ENCODE results near the gene VAV2.

Gene VAV2

DNA sequence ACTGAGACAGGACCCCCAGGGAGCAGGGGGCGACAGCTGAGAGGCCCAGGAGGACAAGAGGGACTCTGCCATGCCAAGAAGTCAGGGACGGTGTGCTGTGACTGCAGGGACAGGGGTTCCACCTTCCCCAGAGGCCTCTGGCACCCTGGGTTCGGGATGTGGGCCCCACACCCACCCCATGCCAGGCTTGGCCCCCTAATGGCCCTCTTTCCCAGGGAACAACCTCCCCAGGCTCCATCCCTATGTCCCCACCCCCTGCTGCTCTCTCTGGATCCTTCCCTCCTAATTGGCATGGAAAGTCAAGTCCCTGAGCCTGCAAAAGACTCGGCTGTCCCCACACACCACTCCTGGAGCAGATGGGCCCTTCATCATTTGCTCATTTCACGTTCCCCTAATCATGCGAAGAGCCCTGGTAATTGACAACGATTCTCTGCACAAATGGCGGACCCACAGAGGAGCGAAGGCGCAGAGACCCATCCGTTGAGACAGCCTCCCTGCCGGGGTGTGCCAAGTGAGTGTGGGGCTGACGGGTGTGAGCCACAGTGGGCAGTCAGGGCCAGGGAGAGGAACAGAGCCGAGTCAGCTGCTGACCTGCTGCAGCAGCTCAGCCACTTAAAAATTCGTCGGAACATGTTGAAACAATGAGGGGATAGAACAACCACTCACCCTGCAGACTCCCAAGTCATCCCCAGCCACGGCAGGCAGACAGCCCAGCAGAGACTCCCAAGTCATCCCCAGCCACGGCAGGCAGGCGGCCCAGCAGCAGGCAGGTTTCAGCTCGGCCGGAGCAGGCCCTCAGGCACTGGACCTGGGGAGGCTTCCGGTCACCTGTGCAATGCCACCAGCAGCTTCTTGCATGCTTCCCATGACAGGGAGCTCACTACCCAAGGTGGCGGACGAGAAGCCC lies 109.0 kb downstream of the VAV2 start:
- TF ChIP-seq, protein P1, sequence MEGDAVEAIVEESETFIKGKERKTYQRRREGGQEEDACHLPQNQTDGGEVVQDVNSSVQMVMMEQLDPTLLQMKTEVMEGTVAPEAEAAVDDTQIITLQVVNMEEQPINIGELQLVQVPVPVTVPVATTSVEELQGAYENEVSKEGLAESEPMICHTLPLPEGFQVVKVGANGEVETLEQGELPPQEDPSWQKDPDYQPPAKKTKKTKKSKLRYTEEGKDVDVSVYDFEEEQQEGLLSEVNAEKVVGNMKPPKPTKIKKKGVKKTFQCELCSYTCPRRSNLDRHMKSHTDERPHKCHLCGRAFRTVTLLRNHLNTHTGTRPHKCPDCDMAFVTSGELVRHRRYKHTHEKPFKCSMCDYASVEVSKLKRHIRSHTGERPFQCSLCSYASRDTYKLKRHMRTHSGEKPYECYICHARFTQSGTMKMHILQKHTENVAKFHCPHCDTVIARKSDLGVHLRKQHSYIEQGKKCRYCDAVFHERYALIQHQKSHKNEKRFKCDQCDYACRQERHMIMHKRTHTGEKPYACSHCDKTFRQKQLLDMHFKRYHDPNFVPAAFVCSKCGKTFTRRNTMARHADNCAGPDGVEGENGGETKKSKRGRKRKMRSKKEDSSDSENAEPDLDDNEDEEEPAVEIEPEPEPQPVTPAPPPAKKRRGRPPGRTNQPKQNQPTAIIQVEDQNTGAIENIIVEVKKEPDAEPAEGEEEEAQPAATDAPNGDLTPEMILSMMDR (IDR thresholded peaks at IDR 0.05; ENCODE audit: low read depth, low read length, missing control alignments) = no peak
- DNase-seq (ENCODE audit: extremely low read depth, low read depth) = no peak
- no peak overlapping the region for H3K4me3 ChIP-seq (replicated peaks; ENCODE audit: low read depth, low read length)

DNA sequence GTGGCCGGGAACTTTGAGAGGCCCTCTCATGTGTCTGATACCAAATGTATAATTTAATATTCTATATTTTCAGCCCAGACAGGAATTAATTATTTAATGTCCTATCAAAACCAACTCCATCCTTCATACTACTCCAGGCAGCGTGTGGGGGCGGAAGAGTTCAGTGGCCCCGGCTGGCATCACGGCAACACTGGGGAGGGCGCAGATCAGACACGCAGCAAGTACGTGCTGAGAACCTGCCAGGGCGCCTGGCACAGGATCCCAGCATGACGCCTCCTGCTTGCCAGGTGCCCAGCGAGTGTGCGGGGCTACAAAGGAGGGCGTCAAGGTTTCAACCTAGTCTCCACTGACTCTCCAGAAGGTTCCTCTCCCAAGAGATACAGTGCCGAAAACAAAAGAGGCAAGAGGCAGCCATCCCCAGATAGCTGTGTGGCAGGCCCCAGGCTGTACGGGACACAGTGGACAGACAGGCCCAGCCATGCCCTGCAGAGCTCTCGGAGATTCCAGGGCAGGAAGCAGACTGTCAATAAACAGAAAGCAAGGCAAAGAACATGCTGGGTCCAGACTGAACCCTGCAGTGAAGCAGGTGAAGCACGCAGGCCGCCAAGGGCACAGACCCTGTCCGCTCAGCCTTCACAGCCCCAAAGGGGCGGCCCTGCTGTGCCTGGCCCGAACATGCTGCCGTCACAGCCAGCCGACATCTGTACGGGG lies 110.3 kb downstream of the VAV2 start:
- TF ChIP-seq, protein P1 (IDR thresholded peaks at IDR 0.05; ENCODE audit: low read depth, low read length, missing control alignments) = no peak
- H3K4me3 ChIP-seq (replicated peaks; ENCODE audit: low read depth, low read length) = no peak overlapping the region
- no peak for DNase-seq (ENCODE audit: extremely low read depth, low read depth)

DNA sequence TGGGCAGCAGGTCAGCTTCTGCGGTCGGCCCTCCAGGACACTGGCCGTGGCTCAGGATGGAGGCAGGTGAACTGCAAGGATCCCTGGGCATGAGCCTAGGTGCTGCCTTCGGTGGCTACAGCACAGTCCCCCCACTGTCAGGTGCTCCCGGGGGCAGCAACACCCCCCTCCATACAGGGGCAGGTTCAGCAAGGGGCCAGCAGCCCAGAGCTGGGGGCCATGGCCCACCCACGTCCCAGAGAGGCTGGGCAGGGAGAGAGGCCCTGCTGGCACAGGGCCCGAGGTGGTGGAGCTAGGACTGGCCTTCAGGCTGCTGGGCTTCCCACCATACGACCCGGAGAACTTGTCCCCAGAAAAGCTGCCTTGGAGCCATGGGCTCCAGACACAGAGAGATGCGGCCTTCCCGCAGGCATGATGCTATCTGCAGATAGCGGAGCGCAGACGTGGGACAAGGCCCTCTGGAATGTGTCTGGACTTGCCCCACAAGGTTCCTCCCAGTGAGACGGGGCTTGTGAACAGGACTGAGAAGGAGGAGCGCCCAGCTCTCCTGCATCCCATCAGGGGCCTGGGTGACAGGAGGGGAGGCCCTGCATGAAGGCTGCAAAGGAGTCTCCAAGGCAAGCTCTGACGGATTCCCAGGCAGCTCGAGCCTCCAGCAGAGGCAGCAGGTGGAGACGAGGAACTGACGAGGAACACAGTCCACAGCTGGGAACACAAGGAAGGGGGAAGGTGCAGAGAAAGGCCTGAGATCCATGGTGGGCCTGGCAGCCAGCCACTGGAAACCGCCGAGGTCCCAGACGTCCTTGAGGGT lies 111.1 kb downstream of the VAV2 start:
- TF ChIP-seq, protein P1 (IDR thresholded peaks at IDR 0.05; ENCODE audit: low read depth, low read length, missing control alignments) = no peak
- no peak overlapping the region for H3K4me3 ChIP-seq (replicated peaks; ENCODE audit: low read depth, low read length)
- DNase-seq (ENCODE audit: extremely low read depth, low read depth) = no peak

DNA sequence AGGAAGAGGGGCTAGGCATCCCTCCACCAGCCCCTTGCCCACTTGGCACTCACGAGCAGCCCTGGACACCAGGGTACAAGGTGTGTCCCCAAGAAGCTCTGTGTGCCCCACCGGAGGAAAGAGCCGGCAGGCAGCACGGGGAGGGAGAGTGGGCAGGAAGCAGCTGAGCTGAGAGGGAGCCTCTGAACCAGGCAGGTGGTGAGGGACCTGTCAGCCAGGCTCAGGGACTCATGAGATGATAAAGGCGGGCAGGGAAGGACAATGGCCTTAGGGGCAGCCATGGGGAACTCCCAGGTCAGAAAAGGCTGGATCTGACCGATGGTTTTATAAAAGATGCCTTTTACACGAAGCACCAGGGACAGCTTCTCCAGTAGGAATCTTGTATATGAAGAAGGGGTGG lies 112.0 kb downstream of the VAV2 start:
- DNase-seq (ENCODE audit: extremely low read depth, low read depth) = no peak
- no peak overlapping the region for H3K4me3 ChIP-seq (replicated peaks; ENCODE audit: low read depth, low read length)
- TF ChIP-seq, protein P1 (IDR thresholded peaks at IDR 0.05; ENCODE audit: low read depth, low read length, missing control alignments) = no peak

DNA sequence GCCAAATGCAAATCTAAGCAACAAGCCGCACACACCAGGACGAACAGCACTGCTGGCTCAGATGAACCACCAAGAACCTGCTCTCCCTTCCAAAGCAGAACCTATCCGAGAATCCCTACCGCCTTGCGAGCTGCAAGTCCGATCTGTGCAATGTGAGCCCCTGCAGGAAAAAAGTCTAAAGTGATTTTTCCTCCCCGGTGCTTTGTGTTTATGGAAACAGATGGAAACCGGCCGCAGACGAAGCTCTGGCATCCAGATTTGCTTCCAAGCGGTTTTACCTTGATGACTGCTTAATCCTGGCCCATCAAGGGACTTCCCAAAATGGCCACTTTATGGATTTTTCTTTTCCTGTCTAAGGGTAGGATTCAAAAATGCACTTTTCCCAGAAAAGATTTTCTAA lies 112.5 kb downstream of the VAV2 start:
- no peak for DNase-seq (ENCODE audit: extremely low read depth, low read depth)
- TF ChIP-seq, protein P1 (IDR thresholded peaks at IDR 0.05; ENCODE audit: low read depth, low read length, missing control alignments) = no peak
- no peak overlapping the region for H3K4me3 ChIP-seq (replicated peaks; ENCODE audit: low read depth, low read length)

DNA sequence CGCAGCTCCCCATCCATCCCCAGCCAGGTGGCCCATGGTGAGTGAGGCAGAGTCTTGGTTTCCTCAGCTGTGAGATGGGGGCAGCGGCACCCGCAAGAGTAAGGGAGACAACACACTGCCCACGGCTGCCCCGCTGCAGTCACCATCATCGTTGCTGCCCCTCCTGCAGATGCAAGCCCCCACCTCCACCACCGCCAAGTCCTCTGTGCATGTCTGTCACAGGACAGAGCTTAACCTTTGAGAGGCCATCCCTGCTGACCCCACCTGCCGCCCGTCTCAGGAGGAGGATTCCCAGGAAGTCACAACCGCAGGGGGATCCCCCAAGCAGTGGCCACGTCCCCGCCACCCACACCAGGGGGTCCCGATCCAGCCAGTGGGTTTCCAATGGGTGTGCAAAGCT lies 113.7 kb downstream of the VAV2 start:
- no peak overlapping the region for H3K4me3 ChIP-seq (replicated peaks; ENCODE audit: low read depth, low read length)
- TF ChIP-seq, protein P1 (IDR thresholded peaks at IDR 0.05; ENCODE audit: low read depth, low read length, missing control alignments) = no peak
- DNase-seq (ENCODE audit: extremely low read depth, low read depth) = no peak
